ENCODE data around the gene MAN1A1.

- TF ChIP-seq, protein P1, sequence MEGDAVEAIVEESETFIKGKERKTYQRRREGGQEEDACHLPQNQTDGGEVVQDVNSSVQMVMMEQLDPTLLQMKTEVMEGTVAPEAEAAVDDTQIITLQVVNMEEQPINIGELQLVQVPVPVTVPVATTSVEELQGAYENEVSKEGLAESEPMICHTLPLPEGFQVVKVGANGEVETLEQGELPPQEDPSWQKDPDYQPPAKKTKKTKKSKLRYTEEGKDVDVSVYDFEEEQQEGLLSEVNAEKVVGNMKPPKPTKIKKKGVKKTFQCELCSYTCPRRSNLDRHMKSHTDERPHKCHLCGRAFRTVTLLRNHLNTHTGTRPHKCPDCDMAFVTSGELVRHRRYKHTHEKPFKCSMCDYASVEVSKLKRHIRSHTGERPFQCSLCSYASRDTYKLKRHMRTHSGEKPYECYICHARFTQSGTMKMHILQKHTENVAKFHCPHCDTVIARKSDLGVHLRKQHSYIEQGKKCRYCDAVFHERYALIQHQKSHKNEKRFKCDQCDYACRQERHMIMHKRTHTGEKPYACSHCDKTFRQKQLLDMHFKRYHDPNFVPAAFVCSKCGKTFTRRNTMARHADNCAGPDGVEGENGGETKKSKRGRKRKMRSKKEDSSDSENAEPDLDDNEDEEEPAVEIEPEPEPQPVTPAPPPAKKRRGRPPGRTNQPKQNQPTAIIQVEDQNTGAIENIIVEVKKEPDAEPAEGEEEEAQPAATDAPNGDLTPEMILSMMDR (conservative IDR thresholded peaks at IDR 0.05; ENCODE audit: low read length) = no peak
- no peak for TF ChIP-seq EZH2phosphoT487 (IDR thresholded peaks at IDR 0.05; ENCODE audit: borderline replicate concordance)
These were observed 707 bp downstream of the MAN1A1 start for GRCh38 chr6:119348748-119349360.

All from Loucy (cell line).